Mononuclear cell (primary cell): ENCODE data around the gene PRKCE. TPM values are rescaled to one million over a fixed set of nuclear protein-coding genes. Genes with fewer than 3 reads are reported as not detected.

Source experiments
- H3K27me3 ChIP-seq: 2 replicates; pipeline ENCODE4 v1.6.0; 2011; ENCODE audit warnings: low read length, control low read depth; ENCODE audit not compliant: insufficient read depth
- H3K4me1 ChIP-seq: 2 replicates; pipeline ENCODE4 v1.5.1; 2011; ENCODE audit warnings: mild to moderate bottlenecking, low read length, control low read depth; ENCODE audit not compliant: insufficient read depth
- H3K4me3 ChIP-seq: 2 replicates; pipeline ENCODE4 v1.5.1; 2011; ENCODE audit warnings: mild to moderate bottlenecking, low read length, moderate library complexity
- H3K9me3 ChIP-seq: 2 replicates; pipeline ENCODE4 v1.5.1; 2011; ENCODE audit warnings: low read depth, mild to moderate bottlenecking, control low read depth, low read length
- total RNA-seq: library from RNA; depleted of rRNA; stranded (reverse); fragments of >200 nt; gene quantifications from one replicate; pipeline ENCODE4 v1.2.3, GENCODE V29; 2012

The PRKCE gene
- total RNA-seq, 1 donor = 13.6 TPM

DNA sequence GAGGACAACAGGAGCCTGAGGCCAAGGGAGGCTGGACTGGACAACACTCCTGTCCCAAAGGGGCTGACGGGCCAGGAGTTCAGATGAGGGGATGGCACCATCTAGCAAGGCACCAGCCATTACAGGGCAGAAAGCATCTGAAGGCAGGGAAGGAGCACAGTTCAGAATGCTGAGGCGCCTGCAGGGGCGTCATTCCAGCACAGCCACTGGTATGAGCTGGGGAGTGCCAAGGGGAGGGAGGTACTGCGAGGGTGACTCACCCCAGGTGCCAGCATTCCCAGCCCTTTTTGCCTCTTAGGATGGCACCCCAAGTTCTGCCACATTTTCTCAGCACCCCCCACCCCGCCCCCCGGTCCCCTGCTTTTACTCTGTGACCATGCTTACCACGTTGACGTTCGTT, 515.9 kb downstream of the PRKCE start:
- peaks cover 3% of the 10 kb centered on the region for H3K4me1 ChIP-seq
- H3K4me3 ChIP-seq = no peak overlapping the region
- H3K9me3 ChIP-seq = no peaks in the 10 kb centered on the region
- H3K27me3 ChIP-seq = no peaks in the 10 kb centered on the region

DNA sequence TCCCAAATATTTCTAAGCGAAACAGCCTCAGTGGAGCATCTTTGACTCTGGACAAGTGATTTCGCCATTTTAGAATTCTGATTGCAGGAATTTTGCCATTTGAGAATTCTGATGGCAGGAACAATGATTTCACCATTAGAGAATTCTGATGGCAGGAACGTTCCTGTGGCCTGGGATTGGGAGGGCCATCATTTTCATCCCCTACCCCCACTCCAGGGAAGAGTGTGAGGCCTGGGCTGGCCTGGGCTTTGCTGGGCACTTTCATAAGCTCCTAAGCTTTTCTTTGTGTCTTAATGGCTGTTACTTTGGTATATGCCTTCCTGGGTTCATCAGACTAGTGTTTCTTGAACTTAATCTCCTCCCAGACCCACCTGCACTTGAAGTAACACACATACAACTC, 516.4 kb downstream of the PRKCE start:
- H3K27me3 ChIP-seq = no peaks in the 10 kb centered on the region
- H3K4me3 ChIP-seq = no peak overlapping the region
- H3K9me3 ChIP-seq = no peaks in the 10 kb centered on the region
- no peaks in the 10 kb centered on the region for H3K4me1 ChIP-seq

GRCh38 chr2:46169467-46169866, 518.0 kb downstream of the PRKCE start:
- Histone ChIP-seq H3K4me1 (no peaks in the 10 kb centered on the region), H3K4me3 (no peak overlapping the region), H3K27me3 (no peaks in the 10 kb centered on the region), H3K9me3 (no peaks in the 10 kb centered on the region)

DNA sequence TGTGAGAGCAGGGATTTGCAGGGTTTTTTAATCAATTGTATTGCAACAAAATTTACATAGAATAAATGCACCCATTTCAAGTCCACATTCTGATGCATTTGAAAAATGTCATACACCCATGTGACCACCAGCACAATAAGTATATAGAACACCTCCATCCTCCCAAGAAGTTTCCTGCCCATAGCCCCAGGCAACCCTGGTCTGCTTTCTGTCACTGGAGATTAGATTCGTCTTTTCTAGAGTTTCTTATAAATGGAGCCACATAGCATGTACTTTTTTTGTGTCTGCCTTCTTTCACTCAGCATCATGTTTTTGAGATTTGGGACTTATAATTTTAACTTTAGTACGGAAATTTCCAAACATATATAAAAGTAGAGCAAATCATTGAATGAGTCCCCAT, 518.6 kb downstream of the PRKCE start:
- no peaks in the 10 kb centered on the region for H3K27me3 ChIP-seq
- no peaks in the 10 kb centered on the region for H3K9me3 ChIP-seq
- H3K4me3 ChIP-seq = no peak overlapping the region
- H3K4me1 ChIP-seq = no peaks in the 10 kb centered on the region

DNA sequence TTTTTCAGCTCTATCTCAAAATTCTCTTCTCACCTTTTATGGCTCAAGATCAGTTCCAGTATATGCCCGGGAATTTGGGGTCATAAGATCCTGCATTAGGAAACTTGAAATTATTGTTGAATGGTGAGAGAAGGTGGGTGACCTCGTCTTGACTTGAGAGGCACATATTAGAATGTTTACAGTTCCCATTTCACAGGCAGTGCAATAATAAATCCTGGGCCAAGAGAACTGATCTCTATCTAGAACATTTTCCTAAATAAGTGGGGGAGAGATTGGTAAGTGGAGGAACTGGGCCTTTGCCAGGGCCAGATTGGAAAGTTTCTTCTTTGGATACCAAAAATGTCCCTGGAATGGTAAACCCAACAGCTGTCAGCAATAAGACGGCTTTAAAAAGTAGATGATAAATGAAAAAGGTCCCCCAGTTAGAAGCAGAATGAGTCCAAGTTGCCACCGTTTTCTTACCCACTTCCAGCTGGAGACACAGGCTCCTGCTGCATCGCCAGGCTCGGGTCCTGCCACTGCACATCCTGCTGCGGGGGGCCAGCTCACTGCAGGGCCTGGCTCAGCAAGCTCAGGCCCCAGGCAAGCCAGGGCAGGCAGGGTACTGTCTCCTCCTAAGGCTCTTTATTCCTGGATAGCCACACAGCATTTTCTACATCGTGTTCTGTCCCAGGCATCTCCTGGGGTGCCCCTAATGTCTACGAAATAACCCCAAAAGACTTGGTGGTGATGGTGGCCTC, 519.3 kb downstream of the PRKCE start:
- H3K4me1 ChIP-seq = no peaks in the 10 kb centered on the region
- no peaks in the 10 kb centered on the region for H3K27me3 ChIP-seq
- H3K9me3 ChIP-seq = no peaks in the 10 kb centered on the region
- no peak overlapping the region for H3K4me3 ChIP-seq

DNA sequence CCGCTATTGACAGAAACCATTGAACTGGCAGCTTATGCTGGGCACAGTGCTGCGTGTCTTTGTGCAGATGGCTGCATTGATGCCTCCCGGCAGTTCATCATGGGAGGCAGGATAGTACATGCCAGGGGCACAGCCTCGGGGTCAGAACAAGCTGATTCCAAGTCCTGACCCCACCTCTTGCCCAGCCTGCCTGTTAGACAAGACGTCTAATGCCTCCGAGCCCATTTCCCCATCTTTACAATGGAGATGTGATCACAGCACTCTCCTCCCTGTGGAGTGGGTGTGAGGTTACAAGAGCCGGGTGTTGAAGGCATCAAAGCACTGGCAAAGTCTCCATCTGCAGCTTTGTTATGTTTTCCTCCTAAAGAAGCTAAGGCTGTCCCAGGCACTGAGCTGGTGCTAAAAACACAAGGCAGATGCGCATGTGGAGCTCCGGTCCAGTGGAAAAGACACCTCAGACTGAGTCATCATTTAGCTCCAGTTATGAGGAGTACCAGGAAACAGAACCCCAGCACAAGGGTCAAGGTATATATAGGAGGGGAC, 520.0 kb downstream of the PRKCE start:
- Histone ChIP-seq H3K27me3 (no peaks in the 10 kb centered on the region), H3K9me3 (no peaks in the 10 kb centered on the region), H3K4me3 (no peak overlapping the region), H3K4me1 (no peaks in the 10 kb centered on the region)

GRCh38 chr2:46171996-46172546, 520.6 kb downstream of the PRKCE start:
- H3K27me3 ChIP-seq = no peaks in the 10 kb centered on the region
- H3K4me1 ChIP-seq = no peaks in the 10 kb centered on the region
- H3K9me3 ChIP-seq = no peaks in the 10 kb centered on the region
- no peak overlapping the region for H3K4me3 ChIP-seq

GRCh38 chr2:46173030-46173429, 521.6 kb downstream of the PRKCE start:
- H3K4me3 ChIP-seq = no peak overlapping the region
- no peaks in the 10 kb centered on the region for H3K9me3 ChIP-seq
- H3K27me3 ChIP-seq = no peaks in the 10 kb centered on the region
- H3K4me1 ChIP-seq = no peaks in the 10 kb centered on the region

GRCh38 chr2:46173636-46174250, 522.3 kb downstream of the PRKCE start:
- H3K4me1 ChIP-seq = peaks cover under 1% of the 10 kb centered on the region
- no peaks in the 10 kb centered on the region for H3K9me3 ChIP-seq
- H3K27me3 ChIP-seq = no peaks in the 10 kb centered on the region
- no peak overlapping the region for H3K4me3 ChIP-seq

DNA sequence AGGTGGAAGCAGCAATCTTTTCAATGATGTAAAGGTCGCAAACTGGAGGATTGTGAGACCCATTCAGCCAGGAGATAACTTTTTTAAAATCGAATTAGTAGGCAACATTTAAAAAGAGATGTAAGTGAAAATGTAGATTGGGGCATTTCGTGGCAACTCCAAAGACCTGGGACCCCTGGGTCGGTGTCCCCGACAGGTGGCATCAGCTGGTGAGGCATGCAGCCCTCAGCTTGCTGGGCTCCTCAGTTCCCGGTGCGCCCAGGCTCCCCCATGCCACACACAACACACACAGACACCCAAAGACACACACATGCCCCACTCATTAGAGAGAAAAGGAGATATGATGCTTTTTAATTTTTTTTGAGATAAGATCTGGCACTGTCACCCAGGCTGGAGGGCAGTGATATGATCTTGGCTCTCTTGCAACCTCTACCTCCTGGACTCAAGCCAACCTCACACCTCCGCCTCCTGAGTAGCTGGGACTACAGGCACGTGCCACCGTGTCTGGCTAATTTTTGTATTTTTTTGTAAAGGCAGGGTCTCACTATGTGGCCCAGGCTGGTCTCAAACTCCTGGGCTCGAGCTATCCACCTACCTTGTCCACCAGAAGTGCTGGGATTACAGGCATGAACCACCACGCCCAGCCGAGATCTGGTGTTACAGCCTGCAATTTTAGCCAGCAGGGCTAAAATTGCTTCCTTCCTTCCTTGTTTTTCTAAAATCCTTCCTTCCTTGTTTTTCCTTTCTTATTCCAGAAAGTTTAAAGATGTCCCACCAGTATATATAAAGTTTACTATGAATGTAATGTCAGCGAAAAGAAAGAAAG, 523.1 kb downstream of the PRKCE start:
- no peak overlapping the region for H3K4me3 ChIP-seq
- H3K9me3 ChIP-seq = no peaks in the 10 kb centered on the region
- H3K27me3 ChIP-seq = no peaks in the 10 kb centered on the region
- H3K4me1 ChIP-seq = peaks cover 7% of the 10 kb centered on the region

- Histone ChIP-seq H3K4me3 (no peak overlapping the region), H3K4me1 (peaks cover 7% of the 10 kb centered on the region), H3K9me3 (no peaks in the 10 kb centered on the region), H3K27me3 (no peaks in the 10 kb centered on the region)
These were observed 523.9 kb downstream of the PRKCE start for GRCh38 chr2:46175419-46175818.

GRCh38 chr2:46177461-46178089, 526.1 kb downstream of the PRKCE start:
- Histone ChIP-seq H3K27me3 (no peaks in the 10 kb centered on the region), H3K9me3 (no peaks in the 10 kb centered on the region), H3K4me3 (no peak overlapping the region), H3K4me1 (peaks cover 7% of the 10 kb centered on the region)

- peaks cover 7% of the 10 kb centered on the region for H3K4me1 ChIP-seq
- no peaks in the 10 kb centered on the region for H3K27me3 ChIP-seq
- no peak overlapping the region for H3K4me3 ChIP-seq
- H3K9me3 ChIP-seq = no peaks in the 10 kb centered on the region
These were observed 527.7 kb downstream of the PRKCE start for GRCh38 chr2:46179037-46179621.

DNA sequence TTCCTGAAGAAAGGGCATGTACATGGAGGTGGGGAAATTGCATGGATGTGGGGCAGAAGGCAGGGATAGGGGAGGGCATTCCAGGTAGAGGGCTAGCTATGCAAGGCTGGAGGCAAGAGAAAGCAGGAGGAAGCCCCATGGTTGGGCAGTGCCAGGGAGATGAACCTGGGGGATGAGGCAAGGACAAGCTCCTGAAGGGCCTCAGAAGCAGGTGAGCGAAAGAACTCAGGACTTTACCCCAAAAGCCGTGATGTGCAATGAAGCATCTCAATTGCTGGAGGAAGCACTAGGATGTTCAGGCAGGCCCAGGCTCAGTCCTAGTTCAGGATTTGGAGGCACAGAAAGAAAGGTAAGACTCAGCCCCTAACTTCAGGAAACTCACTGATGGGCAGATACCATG, 528.7 kb downstream of the PRKCE start:
- Histone ChIP-seq H3K9me3 (no peaks in the 10 kb centered on the region), H3K27me3 (no peaks in the 10 kb centered on the region), H3K4me1 (peaks cover 7% of the 10 kb centered on the region), H3K4me3 (no peak overlapping the region)
